ENCODE measurements around the gene IDI1.

The IDI1 gene

GRCh38 chr10:1048732-1049424, at the start of gene IDI1:
IDI1 (minus strand) TSS chr10:1049119; CDS start chr10:1049003, 116 bp downstream.
- TF ChIP-seq TAF1 (IDR thresholded peaks at IDR 0.05; ENCODE audit: low read depth): peak; percentile 93
- peak; percentile 24 for TF ChIP-seq USF1 (IDR thresholded peaks at IDR 0.05)
- TF ChIP-seq REST (IDR thresholded peaks at IDR 0.05; ENCODE audit: low read depth): no peak
- TF ChIP-seq YY1 (IDR thresholded peaks at IDR 0.05; ENCODE audit: low read depth): peak; percentile 61
- peak; percentile 79 for TF ChIP-seq MAX (IDR thresholded peaks at IDR 0.05)
- TF ChIP-seq ZBTB7A (IDR thresholded peaks at IDR 0.05; ENCODE audit: low read depth): no peak
- TF ChIP-seq FOXM1 (IDR thresholded peaks at IDR 0.05; ENCODE audit: borderline replicate concordance, low read depth): no peak
- TF ChIP-seq TEAD4 (IDR thresholded peaks at IDR 0.05): no peak; the same call in none of the 2 replicates
- no peak for TF ChIP-seq EGR1 (IDR thresholded peaks at IDR 0.05)
- no peak; the same call in 1 of the 2 replicates for TF ChIP-seq TCF12 (IDR thresholded peaks at IDR 0.05; ENCODE audit: low read depth)
- 0 out of 2 replicates have a peak, but pooled peaks have one; percentile 18 for TF ChIP-seq CEBPB (IDR thresholded peaks at IDR 0.05)
- no peak for TF ChIP-seq RAD21 (IDR thresholded peaks at IDR 0.05; ENCODE audit: low read depth)
- TF ChIP-seq EP300 (IDR thresholded peaks at IDR 0.05; ENCODE audit: borderline replicate concordance): no peak; the same call in 1 of the 2 replicates
- TF ChIP-seq NFIC (IDR thresholded peaks at IDR 0.05): peak; percentile 41; the same call in 1 of the 2 replicates
- TF ChIP-seq CREB1 (IDR thresholded peaks at IDR 0.05; ENCODE audit: low read depth): peak; percentile 84

- TF ChIP-seq REST (IDR thresholded peaks at IDR 0.05; ENCODE audit: low read depth) (no peak), EP300 (IDR thresholded peaks at IDR 0.05; ENCODE audit: borderline replicate concordance) (no peak), CREB1 (IDR thresholded peaks at IDR 0.05; ENCODE audit: low read depth) (no peak), USF1 (IDR thresholded peaks at IDR 0.05) (no peak), TEAD4 (IDR thresholded peaks at IDR 0.05) (no peak), TCF12 (IDR thresholded peaks at IDR 0.05; ENCODE audit: low read depth) (no peak), MAX (IDR thresholded peaks at IDR 0.05) (no peak), CEBPB (IDR thresholded peaks at IDR 0.05) (no peak), EGR1 (IDR thresholded peaks at IDR 0.05) (no peak), YY1 (IDR thresholded peaks at IDR 0.05; ENCODE audit: low read depth) (no peak), RAD21 (IDR thresholded peaks at IDR 0.05; ENCODE audit: low read depth) (no peak), TAF1 (IDR thresholded peaks at IDR 0.05; ENCODE audit: low read depth) (no peak), ZBTB7A (IDR thresholded peaks at IDR 0.05; ENCODE audit: low read depth) (no peak), FOXM1 (IDR thresholded peaks at IDR 0.05; ENCODE audit: borderline replicate concordance, low read depth) (no peak), NFIC (IDR thresholded peaks at IDR 0.05) (no peak)
Observed at GRCh38 chr10:1097436-1097835, 48.5 kb upstream of the IDI1 start.

- no peak for TF ChIP-seq USF1 (IDR thresholded peaks at IDR 0.05)
- TF ChIP-seq REST (IDR thresholded peaks at IDR 0.05; ENCODE audit: low read depth): no peak
- TF ChIP-seq CEBPB (IDR thresholded peaks at IDR 0.05): no peak
- no peak for TF ChIP-seq ZBTB7A (IDR thresholded peaks at IDR 0.05; ENCODE audit: low read depth)
- TF ChIP-seq MAX (IDR thresholded peaks at IDR 0.05): no peak
- TF ChIP-seq TEAD4 (IDR thresholded peaks at IDR 0.05): no peak
- no peak for TF ChIP-seq FOXM1 (IDR thresholded peaks at IDR 0.05; ENCODE audit: borderline replicate concordance, low read depth)
- no peak for TF ChIP-seq YY1 (IDR thresholded peaks at IDR 0.05; ENCODE audit: low read depth)
- TF ChIP-seq EP300 (IDR thresholded peaks at IDR 0.05; ENCODE audit: borderline replicate concordance): no peak
- TF ChIP-seq EGR1 (IDR thresholded peaks at IDR 0.05): no peak
- TF ChIP-seq TCF12 (IDR thresholded peaks at IDR 0.05; ENCODE audit: low read depth): no peak
- no peak for TF ChIP-seq RAD21 (IDR thresholded peaks at IDR 0.05; ENCODE audit: low read depth)
- no peak for TF ChIP-seq TAF1 (IDR thresholded peaks at IDR 0.05; ENCODE audit: low read depth)
- TF ChIP-seq NFIC (IDR thresholded peaks at IDR 0.05): no peak
- no peak for TF ChIP-seq CREB1 (IDR thresholded peaks at IDR 0.05; ENCODE audit: low read depth)
Observed at GRCh38 chr10:1096287-1096889, 47.5 kb upstream of the IDI1 start.
